HG03159 (cell line): ENCODE data around the gene SLC34A2.

Source experiments
- ATAC-seq: cut with Tn5 transposase; IDR thresholded peaks from one replicate; pipeline ENCODE4 v1.9.1; 2021; ENCODE audit warnings: mild to moderate bottlenecking, moderate library complexity; ENCODE audit not compliant: unreplicated experiment

SLC34A2 gene

DNA sequence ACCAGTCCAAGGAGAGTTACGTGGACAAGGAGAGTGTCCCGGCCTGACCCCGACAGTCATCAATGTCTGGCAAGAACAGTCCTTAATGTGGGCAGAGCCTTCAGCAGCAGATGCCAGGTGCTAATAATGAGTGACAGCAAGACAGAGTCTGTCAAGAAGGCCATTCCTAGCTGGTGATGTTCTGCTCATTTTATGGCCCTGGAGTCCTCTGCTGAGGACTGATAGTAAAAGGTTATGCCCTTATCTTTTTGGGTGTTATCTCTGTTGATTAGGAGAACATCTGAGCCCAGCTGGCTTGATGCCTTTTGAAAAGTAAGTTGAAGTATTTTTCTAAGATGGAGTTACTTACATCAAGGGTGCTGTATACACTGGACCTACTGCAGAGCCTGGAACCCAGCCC is 67.3 kb downstream of the SLC34A2 start:
- ATAC-seq: no peak

- no peak for ATAC-seq
These were observed 67.8 kb downstream of the SLC34A2 start for GRCh38 chr4:25723409-25723808.

DNA sequence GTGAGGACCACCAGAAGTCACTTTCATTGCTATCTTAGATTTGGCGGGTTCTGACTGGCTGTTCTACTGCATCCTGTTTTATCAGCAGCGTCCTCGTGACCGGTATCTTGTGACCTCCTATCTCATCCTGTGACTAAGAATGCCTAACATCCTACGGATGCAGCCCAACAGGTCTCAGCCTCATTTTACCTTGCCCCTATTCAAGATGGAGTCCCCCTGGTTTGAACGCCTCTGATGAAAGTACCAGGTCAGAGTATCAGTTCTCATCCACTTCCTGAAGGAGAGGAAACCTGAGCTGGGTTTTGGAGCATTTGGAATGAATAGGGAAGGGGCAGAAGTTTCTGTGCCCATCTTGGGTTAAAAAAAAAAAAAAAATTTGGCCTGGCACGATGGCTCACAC is 70.2 kb downstream of the SLC34A2 start:
- ATAC-seq: no peak

GRCh38 chr4:25727711-25728493 is 72.3 kb downstream of the SLC34A2 start:
- ATAC-seq: no peak
